ENCODE measurements around the gene SPINT1. TPM values are rescaled to one million over a fixed set of nuclear protein-coding genes. Genes with fewer than 3 reads are reported as not detected.

The SPINT1 gene
- total RNA-seq, 1 donor from 2014 or later = 1.6 TPM

Other genes with a start within 250 kb of the SPINT1 start
- gene KNL1, start 249.8 kb upstream of the SPINT1 start, total RNA-seq = 1.7 TPM
- gene RAD51, start 148.9 kb upstream of the SPINT1 start, total RNA-seq = 0.38 TPM
- gene RMDN3, start 88.8 kb upstream of the SPINT1 start, total RNA-seq = 47.3 TPM
- 106 TPM for gene GCHFR, start 80.0 kb upstream of the SPINT1 start, total RNA-seq
- 1.0 TPM for gene C15orf62, start 74.1 kb upstream of the SPINT1 start, total RNA-seq
- 19.9 TPM for gene ZFYVE19, start 37.0 kb upstream of the SPINT1 start, total RNA-seq
- 31.3 TPM for gene DNAJC17, start 36.6 kb upstream of the SPINT1 start, total RNA-seq
- not detected for gene PPP1R14D, start 15.3 kb upstream of the SPINT1 start, total RNA-seq
- not detected for gene RHOV, start 30.2 kb downstream of the SPINT1 start, total RNA-seq
- 10.3 TPM for gene VPS18, start 50.4 kb downstream of the SPINT1 start, total RNA-seq
- 3.7 TPM for gene DLL4, start 85.3 kb downstream of the SPINT1 start, total RNA-seq
- 1.1 TPM for gene CHAC1, start 109.4 kb downstream of the SPINT1 start, total RNA-seq